GM06990 (cell line): ENCODE measurements around the gene SUMO3.

Experiments
- DNase-seq: peaks from one replicate; pipeline ENCODE4 v3.0.0-alpha.2; 2011; ENCODE audit not compliant: insufficient read length; ENCODE audit errors: extremely low read depth
- H3K27me3 ChIP-seq: replicated peaks from 2 replicates; pipeline ENCODE4 v1.6.0; 2011; ENCODE audit warnings: low read length; ENCODE audit not compliant: control insufficient read depth, insufficient read depth
- H3K36me3 ChIP-seq: 2 replicates; pipeline ENCODE4 v1.5.1; 2011; ENCODE audit warnings: low read length; ENCODE audit not compliant: control insufficient read depth, insufficient read depth
- H3K4me3 ChIP-seq: replicated peaks from 2 replicates; pipeline ENCODE4 v1.5.1; 2011; ENCODE audit warnings: low read depth, mild to moderate bottlenecking, control low read depth, low read length
- TF ChIP-seq, protein P1 (sequence below): IDR thresholded peaks from 2 replicates; pipeline ENCODE4 v1.5.1; 2011; ENCODE audit warnings: low read length, control low read depth, mild to moderate bottlenecking, inconsistent platforms; ENCODE audit not compliant: insufficient read depth, poor library complexity, severe bottlenecking

The SUMO3 gene

DNA sequence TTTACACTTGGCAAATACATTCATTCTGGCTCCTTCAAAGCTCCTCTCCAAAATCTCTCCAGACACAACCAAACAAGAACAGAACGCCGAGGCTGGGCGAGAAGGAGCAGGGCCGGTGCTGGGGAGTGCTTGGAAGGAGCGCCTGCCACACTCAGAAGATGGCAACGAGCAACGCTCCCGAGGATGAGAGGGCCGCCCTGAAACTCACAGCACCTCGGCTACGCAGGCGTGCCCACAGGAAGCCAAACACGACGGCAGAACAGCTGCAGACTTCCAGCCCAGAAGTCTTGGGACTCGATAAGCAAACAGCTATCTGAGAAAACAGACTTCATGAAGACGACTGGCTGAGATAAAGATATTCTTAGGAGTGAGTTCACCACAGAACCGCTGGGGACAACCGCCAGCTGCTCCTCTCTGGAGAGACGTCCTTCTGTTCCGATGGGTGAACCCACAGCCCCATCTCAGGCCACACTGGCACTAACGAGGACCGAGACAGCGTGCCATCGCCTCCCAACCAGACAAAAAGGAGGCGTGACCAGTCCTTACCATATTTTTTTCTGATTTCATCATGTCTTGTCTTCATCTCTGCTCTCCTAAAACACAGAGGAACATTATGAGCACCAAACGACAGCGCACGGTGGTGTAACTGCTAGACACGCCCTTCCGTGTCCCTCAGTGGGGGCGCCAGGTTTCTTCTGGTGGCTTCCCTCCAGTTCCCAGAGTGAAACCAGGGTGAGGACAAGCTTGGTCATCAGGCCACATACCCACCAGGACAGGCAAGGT is 37.0 kb upstream of the SUMO3 start:
- DNase-seq: no peak
- no peak overlapping the region for H3K4me3 ChIP-seq
- H3K27me3 ChIP-seq: no peaks in the 10 kb centered on the region
- TF ChIP-seq, protein P1, sequence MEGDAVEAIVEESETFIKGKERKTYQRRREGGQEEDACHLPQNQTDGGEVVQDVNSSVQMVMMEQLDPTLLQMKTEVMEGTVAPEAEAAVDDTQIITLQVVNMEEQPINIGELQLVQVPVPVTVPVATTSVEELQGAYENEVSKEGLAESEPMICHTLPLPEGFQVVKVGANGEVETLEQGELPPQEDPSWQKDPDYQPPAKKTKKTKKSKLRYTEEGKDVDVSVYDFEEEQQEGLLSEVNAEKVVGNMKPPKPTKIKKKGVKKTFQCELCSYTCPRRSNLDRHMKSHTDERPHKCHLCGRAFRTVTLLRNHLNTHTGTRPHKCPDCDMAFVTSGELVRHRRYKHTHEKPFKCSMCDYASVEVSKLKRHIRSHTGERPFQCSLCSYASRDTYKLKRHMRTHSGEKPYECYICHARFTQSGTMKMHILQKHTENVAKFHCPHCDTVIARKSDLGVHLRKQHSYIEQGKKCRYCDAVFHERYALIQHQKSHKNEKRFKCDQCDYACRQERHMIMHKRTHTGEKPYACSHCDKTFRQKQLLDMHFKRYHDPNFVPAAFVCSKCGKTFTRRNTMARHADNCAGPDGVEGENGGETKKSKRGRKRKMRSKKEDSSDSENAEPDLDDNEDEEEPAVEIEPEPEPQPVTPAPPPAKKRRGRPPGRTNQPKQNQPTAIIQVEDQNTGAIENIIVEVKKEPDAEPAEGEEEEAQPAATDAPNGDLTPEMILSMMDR: no peak
- H3K36me3 ChIP-seq: peaks cover 34% of the 10 kb centered on the region

DNA sequence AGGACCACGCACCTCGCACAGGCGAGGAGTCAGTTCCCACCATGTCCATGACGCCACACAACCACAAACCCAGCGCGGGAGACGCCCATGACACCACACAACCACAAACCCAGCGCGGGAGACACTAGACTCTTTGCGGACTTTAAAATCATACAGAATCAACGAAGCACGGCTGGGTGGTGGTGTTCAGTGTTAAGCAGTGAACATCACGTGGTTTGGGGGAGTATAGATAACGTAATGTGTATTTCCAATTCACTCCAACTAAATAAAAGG is 36.5 kb upstream of the SUMO3 start:
- no peak for DNase-seq
- TF ChIP-seq, protein P1: no peak
- Histone ChIP-seq H3K4me3 (no peak overlapping the region), H3K27me3 (no peaks in the 10 kb centered on the region), H3K36me3 (peaks cover 33% of the 10 kb centered on the region)

DNA sequence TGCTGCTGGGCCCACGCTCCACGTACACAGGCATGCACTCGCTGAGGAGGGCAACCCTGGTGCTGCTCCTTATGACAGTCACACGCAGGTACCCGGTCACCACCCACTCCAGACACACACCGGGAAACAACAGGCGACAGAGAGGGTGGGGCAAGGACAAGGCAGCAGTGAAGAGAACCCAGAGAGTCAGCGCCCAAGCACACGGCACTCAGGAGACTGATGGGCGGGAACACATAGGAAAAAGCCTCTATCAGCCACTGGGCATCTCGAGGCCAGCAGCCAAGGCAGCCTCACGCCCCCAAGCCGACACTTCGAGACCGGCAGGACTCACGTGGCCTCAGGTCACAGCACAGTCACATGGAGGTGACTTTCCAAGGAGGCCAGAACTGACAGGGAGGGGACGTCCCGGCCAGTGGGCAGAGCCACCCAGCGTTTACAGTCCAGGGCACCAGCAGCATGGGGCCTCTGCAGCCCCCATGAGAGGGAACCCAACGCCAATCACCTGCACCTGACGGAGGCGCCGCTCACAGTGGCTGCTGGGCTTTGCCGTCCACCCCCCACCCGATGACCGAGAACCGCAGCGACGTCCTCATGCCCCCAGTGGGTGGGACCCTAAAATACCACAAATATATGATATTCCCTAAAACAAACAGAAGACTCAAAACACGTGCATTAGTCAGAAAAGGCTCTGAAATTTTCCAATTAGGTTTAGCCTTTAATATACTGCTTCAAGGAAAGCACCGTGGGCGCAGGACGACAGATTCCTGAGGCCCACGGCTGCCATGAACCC is 35.9 kb upstream of the SUMO3 start:
- H3K27me3 ChIP-seq: no peaks in the 10 kb centered on the region
- TF ChIP-seq, protein P1: no peak
- DNase-seq: no peak
- no peak overlapping the region for H3K4me3 ChIP-seq
- H3K36me3 ChIP-seq: peaks cover 31% of the 10 kb centered on the region

DNA sequence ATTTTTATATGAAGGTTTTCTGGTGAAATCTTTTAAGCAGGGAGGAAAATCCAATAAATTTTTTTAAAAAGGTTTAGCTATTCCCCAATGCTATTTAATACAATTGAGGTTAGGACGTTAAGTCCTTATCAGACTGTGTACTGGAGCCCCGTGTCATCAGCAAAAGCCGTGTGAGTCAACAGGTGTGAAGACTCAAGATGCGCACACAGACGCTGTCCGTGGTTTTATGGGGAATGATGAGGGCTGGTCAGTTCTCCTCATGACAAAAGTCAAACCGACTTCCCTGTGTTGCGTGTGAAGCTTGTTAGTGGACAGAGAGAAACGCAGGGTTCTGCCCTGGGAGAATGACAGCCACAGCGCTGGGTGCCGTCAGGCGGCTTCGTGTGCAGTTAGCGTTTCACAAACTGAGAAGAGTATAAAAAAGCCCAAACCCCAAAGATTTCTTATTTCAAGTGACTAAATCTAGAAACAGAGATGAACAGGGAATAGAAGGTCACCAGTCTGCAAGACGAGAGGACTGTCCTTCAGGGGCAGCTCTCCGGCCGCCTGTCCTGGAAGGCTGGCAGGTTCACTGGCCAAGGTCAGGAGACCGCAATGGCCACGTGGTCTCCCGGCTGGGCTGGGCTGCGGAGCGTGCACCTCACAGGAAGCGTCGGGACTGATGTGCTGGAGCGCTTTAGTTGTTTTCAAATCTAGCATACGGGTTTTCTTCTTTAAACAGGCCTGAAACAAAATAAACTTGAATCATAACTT is 33.2 kb upstream of the SUMO3 start:
- no peaks in the 10 kb centered on the region for H3K27me3 ChIP-seq
- TF ChIP-seq, protein P1: no peak
- no peak overlapping the region for H3K4me3 ChIP-seq
- DNase-seq: no peak
- peaks cover 27% of the 10 kb centered on the region for H3K36me3 ChIP-seq

DNA sequence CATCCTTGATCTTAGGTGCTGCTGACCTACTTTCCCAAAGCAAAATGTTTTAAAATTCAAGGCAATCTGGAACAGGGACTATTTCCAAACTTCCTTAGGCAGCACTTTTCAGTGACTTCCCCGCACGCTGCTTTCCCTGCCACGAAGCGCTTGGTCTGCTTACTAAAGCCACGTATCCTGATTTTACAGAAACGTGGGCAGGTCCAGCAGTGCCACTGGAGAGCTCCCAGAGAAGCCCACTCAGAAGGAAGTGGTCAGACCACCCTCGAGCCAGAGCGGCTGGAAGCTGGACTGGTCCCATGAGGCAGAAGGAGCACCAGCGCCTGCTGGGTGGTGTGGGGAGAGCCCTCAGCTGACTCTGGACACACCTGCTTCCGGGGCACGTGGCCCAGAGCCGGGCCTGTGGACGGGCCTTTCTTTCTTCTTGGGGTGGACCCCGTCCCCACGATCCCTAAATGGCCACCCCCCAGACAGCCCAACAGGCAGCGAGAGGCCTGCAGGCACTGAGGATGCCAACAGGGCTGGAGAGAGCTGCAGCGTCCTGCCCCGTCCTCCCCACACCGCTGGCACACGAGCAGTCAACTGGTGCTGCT is 32.4 kb upstream of the SUMO3 start:
- TF ChIP-seq, protein P1: no peak
- DNase-seq: no peak
- H3K36me3 ChIP-seq: peaks cover 22% of the 10 kb centered on the region
- H3K4me3 ChIP-seq: no peak overlapping the region
- no peaks in the 10 kb centered on the region; the same call in 1 of the 2 replicates for H3K27me3 ChIP-seq
